H1 (cell line): ENCODE results near the gene NRBF2. TPM values are rescaled to one million over a fixed set of nuclear protein-coding genes. Genes with fewer than 3 reads are reported as not detected.

Source experiments
- EP300 ChIP-seq, 2 experiments: IDR thresholded peaks; 1 replicate in 1 of 2; 2 replicates in 1 of 2; pipeline ENCODE4 v1.6.1; 2011 to 2012; ENCODE audit warnings: low read depth in 2 of 2, low read length in 2 of 2, mild to moderate bottlenecking in 2 of 2, borderline replicate concordance in 1 of 2, inconsistent platforms in 1 of 2, moderate library complexity in 1 of 2
- polyA plus RNA-seq, 7 experiments: library from polyadenylated mRNA; depleted of rRNA in 3 of 7; stranded (reverse) in 5 of 7; unstranded in 2 of 7; fragments of >200 nt in 5 of 7; fragments of 200-250 nt in 2 of 7; gene quantifications; 1 replicate in 5 of 7; 2 replicates in 1 of 7; 4 replicates in 1 of 7; pipeline versions ENCODE4 v1.2.1 to v1.2.3, GENCODE V29; 2011 to 2013; ENCODE audit warnings: missing spikeins in 2 of 7, mixed read lengths in 2 of 7
- total RNA-seq: library from RNA; stranded (reverse); fragmentation: NEBNext Ultra II Directional; extraction: Animal tissue kit (Norgen Biotek cat#: 25700); gene quantifications from 2 replicates; pipeline ENCODE4 v1.2.1, GENCODE V29; 2021
- TF ChIP-seq, protein P1 (sequence below): IDR thresholded peaks from 2 replicates; pipeline ENCODE4 v1.6.1; 2011; ENCODE audit warnings: low read length, improper control_type of control experiment

NRBF2 gene
- total and polyA plus RNA-seq, 2 of the 8 experiments (the other 6 are each of a cell fraction or from before 2014, with no cell fraction given), result 11.0 to 29.9 TPM

- no peak for TF ChIP-seq EP300 (IDR thresholded peaks at IDR 0.05; ENCODE audit: borderline replicate concordance in 1 of 2, low read depth in 2 of 2, low read length in 2 of 2)
- TF ChIP-seq, protein P1, sequence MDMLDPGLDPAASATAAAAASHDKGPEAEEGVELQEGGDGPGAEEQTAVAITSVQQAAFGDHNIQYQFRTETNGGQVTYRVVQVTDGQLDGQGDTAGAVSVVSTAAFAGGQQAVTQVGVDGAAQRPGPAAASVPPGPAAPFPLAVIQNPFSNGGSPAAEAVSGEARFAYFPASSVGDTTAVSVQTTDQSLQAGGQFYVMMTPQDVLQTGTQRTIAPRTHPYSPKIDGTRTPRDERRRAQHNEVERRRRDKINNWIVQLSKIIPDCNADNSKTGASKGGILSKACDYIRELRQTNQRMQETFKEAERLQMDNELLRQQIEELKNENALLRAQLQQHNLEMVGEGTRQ, result no peak
These were observed 27.7 kb upstream of the NRBF2 start (continued) for GRCh38 chr10:63105225-63106110.
